ENCODE results near the gene CBFA2T2.

CBFA2T2 gene

DNA sequence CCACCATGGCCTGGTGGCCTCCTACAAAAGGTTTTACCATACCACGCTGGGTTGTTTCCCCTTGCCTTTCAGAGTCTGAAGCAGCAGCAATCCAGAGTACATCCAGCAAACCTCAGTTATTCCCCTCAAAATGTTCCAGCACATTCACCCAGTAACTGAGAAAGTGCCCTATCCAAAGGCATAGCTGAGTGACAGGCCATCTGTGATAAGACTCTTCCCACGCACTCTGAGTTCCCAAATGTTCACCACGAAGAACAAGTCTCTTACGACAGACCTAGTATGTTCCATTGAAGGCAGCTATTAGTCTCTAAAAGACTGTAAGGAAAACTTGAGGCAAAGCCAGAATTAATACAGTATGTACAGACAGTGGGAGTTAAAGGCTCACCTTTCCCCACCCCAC, 140.6 kb downstream of the CBFA2T2 start:
- TF ChIP-seq, protein P1, sequence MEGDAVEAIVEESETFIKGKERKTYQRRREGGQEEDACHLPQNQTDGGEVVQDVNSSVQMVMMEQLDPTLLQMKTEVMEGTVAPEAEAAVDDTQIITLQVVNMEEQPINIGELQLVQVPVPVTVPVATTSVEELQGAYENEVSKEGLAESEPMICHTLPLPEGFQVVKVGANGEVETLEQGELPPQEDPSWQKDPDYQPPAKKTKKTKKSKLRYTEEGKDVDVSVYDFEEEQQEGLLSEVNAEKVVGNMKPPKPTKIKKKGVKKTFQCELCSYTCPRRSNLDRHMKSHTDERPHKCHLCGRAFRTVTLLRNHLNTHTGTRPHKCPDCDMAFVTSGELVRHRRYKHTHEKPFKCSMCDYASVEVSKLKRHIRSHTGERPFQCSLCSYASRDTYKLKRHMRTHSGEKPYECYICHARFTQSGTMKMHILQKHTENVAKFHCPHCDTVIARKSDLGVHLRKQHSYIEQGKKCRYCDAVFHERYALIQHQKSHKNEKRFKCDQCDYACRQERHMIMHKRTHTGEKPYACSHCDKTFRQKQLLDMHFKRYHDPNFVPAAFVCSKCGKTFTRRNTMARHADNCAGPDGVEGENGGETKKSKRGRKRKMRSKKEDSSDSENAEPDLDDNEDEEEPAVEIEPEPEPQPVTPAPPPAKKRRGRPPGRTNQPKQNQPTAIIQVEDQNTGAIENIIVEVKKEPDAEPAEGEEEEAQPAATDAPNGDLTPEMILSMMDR (IDR thresholded peaks at IDR 0.05): no peak

DNA sequence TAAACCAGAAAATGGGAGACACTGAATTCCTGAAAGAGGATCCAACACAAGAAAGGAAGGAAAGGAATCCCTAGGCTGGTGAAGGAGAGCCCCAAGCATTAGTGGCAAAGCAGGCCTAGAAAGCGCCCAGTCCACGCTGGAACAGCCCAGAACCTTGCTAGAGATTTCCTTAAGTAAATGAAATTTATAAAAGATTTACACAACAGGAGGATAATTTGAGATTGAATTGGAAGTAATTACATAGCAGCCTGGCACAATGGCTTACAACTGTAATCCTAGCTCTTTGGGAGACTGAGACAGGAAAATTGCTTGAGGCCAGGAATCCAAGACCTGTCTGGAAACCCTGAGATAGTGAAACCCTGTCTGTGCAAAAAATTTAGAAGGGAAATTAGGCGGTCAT, 145.4 kb downstream of the CBFA2T2 start:
- TF ChIP-seq, protein P1 (IDR thresholded peaks at IDR 0.05): no peak

DNA sequence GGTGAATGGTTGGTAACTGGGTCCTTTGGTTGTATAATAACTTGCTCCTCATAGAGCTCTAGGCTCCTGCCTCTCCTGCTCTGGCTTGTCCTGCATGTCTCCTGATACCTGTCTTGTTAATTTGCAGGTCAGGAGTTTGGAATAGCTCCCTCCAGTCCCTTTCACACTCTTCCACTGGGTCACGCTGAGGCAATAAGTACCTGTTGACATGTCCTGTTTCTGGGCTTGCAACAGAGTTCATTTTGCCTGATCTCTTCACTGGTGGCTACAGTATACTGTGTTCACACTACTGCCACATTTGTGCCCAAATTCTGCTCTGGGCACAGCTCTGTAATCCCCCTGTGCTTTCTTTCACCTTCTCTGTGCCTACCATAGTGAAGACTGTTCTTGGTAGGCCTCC, 146.9 kb downstream of the CBFA2T2 start:
- TF ChIP-seq, protein P1 (IDR thresholded peaks at IDR 0.05): no peak

DNA sequence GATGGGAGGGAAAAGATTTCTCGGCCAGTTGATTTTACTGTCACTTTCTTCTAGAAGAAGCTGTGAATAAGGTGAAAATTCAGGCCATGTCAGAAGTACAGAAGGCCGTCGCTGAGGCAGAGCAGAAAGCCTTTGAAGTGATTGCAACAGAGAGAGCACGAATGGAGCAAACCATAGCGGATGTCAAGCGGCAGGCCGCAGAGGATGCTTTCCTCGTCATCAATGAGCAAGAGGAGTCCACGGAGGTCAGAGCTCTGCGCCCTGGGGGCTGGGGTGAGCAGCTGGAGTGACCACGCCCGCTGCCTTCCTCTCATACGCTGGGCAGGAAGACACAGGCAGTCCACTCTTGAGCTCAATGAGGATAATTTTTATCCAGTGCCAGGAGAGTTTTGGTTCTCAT, 150.4 kb downstream of the CBFA2T2 start:
- TF ChIP-seq, protein P1 (IDR thresholded peaks at IDR 0.05): no peak

DNA sequence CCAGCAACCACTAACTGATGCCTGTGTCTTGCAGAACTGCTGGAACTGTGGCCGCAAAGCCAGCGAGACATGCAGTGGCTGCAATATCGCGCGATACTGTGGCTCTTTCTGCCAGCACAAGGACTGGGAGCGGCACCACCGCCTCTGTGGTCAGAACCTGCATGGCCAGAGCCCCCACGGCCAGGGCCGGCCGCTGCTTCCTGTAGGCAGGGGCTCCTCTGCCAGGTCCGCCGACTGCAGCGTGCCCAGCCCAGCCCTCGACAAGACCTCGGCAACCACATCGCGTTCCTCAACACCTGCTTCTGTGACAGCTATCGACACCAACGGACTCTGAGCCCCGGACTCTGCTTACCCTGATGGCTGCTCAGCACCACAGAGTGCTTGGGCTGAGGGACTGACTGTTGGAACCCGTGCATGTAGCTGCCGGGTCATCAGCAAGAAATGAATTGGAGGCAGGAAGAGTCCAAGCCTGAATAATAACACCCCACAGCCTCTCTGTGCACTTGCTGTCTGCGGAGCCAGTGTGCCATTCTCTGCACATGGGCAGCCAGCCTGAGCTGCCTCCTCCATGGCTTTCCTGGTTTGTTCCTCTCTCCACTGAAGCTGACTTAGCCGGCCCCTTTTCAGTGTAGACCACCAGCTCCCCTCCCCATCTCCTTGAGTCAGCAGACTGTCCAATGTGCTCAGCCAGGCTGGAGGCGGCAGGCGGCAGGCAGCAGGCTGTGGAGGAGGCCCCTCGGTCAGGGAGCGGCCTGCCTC, 154.6 kb downstream of the CBFA2T2 start:
- TF ChIP-seq, protein P1 (IDR thresholded peaks at IDR 0.05): no peak

DNA sequence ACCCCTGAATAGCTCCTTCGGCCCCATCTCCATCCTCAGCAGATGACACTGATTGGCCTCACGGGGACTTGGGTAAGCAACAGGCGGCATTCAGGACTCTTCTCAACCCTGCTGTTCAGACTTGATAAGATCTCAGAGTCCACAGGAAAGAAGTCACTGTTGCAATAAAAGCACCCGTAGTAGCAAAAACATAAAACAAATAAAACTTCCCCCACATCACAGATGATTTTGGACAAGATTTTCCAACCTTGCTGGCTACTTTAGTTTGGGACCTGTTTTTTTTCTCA, 155.1 kb downstream of the CBFA2T2 start:
- TF ChIP-seq, protein P1 (IDR thresholded peaks at IDR 0.05): no peak

DNA sequence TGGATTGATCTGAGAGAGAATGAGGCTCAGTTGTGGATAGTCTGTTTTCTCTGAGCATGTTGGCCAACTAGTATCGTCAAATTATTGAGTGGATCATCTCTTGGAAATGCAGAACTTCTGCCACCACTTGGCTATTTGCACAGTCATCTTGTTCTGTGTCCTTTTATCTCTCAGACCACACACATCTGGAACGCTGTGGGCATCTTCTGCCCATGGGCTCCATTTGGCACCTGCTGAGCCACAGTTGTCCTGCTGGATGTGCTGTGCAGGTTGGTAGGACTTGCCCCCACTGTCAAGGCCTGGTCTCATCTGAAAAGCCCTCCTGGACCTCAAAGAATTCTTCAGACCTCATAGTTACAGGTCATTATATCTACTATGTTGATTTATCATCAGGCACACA, 155.5 kb downstream of the CBFA2T2 start:
- TF ChIP-seq, protein P1 (IDR thresholded peaks at IDR 0.05): no peak

DNA sequence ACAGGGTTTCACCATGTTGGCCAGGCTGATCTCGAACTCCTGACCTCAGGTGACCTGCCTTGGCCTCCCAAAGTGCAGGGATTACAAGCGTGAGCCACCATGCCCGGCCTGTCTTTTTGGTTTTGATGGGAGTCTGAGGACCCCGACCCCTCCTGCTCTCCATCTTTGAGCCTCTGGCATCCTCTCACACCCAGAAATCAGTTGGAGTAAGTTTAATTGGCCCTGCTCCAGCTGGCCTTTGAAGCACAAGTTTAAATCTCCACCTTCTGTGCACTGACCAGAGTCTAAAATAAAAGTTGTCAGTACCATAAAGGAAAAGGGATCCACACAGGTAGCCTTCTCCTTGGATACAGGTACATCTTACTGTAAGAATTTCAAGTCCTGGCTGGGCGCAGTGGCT, 156.3 kb downstream of the CBFA2T2 start:
- TF ChIP-seq, protein P1 (IDR thresholded peaks at IDR 0.05): no peak

Measured in LNCAP (cell line).